HG03469 (cell line): ENCODE data around the gene MSH2.

Experiments used
- ATAC-seq: cut with Tn5 transposase; IDR thresholded peaks from one replicate; pipeline ENCODE4 v1.9.1; 2021; ENCODE audit warnings: mild to moderate bottlenecking, moderate library complexity, moderate number of reproducible peaks; ENCODE audit not compliant: unreplicated experiment

Gene MSH2

DNA sequence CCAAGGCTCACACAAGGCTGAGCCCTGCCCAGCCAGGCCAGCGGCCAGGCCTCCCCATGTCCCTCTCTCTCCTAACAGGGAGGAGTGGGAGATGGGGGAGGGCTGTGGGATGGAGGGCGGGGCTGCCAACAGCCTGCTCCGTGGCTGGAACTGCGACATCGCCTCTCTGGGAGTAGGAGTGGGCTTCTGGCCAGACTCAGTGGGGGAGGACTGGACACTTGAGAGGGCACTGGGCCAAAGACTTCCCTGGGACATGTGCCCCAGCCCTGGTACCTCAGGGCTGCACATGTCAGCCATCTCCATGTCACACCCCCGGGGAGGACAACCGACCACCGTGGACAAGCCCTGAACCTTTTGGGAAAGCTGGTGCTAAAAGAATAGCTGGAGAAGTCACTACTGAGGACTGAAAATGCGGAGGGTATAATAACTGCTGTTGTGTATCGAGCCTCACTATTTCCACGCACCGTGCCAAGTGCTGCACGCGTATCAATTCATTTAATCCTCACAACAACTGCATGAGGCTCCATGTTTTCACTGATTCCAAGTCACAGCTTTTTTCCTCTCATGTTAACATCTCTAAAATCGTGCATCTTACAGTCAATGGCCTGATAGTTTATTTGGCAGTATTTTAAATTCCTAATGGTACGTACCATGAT lies 127.3 kb downstream of the MSH2 start:
- no peak for ATAC-seq

DNA sequence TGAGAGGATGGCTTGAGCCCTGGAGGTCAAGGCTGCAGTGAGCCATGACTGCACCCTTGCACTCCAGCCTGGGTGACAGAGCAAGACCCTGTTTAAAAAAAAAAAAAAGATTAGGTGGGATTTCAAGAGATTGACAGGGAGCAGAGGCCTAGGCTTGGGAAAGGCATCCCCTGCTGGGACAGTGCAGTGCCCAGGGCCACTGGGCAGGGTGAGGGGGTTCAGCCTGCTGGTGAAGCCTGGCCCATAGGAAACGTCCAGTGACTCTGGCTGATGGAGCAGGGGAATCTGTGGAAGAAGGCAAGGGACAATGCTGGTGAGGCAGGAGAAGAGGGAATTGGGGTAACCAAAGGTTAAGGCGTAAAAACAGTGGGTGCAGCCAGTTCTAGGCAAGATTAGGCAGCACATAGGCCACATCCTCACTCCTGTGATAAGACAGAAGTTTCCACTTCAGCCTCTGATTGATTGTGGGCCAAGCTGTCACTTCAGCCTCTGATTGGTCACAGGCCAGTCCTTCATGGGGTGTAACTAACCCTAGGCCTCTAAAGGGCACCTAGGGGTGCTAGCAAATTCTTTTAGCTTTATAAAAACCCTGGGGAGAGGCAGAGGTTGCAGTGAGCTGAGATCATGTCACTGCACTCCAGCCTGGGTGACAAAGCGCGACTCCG lies 128.6 kb downstream of the MSH2 start:
- ATAC-seq = no peak
